Activated CD8-positive, alpha-beta memory T cell treated with anti-CD3 and anti-CD28 coated beads, Interleukin-2, amount 50 U/mL, for 1 hour (primary cell): ENCODE results near the gene CAMSAP3.

Experiments used
- DNase-seq: peaks from one replicate; pipeline ENCODE4 v3.0.0-alpha.2; 2020; ENCODE audit errors: extremely low read depth

The CAMSAP3 gene

GRCh38 chr19:7578127-7578526 lies 17.5 kb upstream of the CAMSAP3 start:
- DNase-seq = no peak

- DNase-seq = no peak
Observed at GRCh38 chr19:7579182-7579581, 16.5 kb upstream of the CAMSAP3 start.

- DNase-seq = no peak
Observed at GRCh38 chr19:7582446-7582845, 13.2 kb upstream of the CAMSAP3 start.

- no peak for DNase-seq
Observed at GRCh38 chr19:7589822-7590221, 5.8 kb upstream of the CAMSAP3 start.

- DNase-seq = no peak
Observed at GRCh38 chr19:7590256-7590655, 5.4 kb upstream of the CAMSAP3 start.

GRCh38 chr19:7596211-7596937 lies 711 bp downstream of the CAMSAP3 start:
- DNase-seq = no peak

GRCh38 chr19:7597689-7598088 lies 2.0 kb downstream of the CAMSAP3 start:
- DNase-seq = no peak

- no peak for DNase-seq
Observed at GRCh38 chr19:7598180-7598579, 2.5 kb downstream of the CAMSAP3 start.

- no peak for DNase-seq
Observed at GRCh38 chr19:7600721-7601120, 5.1 kb downstream of the CAMSAP3 start.

GRCh38 chr19:7602240-7602934 lies 6.7 kb downstream of the CAMSAP3 start:
- no peak for DNase-seq

GRCh38 chr19:7602935-7603497 lies 7.4 kb downstream of the CAMSAP3 start:
- DNase-seq = no peak

GRCh38 chr19:7603919-7604318 lies 8.3 kb downstream of the CAMSAP3 start:
- no peak for DNase-seq

- no peak for DNase-seq
Observed at GRCh38 chr19:7605490-7606222, 10.0 kb downstream of the CAMSAP3 start.

GRCh38 chr19:7606289-7606688 lies 10.6 kb downstream of the CAMSAP3 start:
- no peak for DNase-seq

GRCh38 chr19:7607212-7607873 lies 11.7 kb downstream of the CAMSAP3 start:
- DNase-seq = no peak

GRCh38 chr19:7607874-7608560 lies 12.4 kb downstream of the CAMSAP3 start:
- DNase-seq = no peak

- DNase-seq = no peak
Observed at GRCh38 chr19:7610491-7611240, 15.0 kb downstream of the CAMSAP3 start.

GRCh38 chr19:7611541-7612279 lies 16.0 kb downstream of the CAMSAP3 start:
- no peak for DNase-seq

GRCh38 chr19:7612282-7613274 lies 16.9 kb downstream of the CAMSAP3 start:
- DNase-seq = no peak
